B cell (primary cell): ENCODE data around the gene ASCL1. TPM values are rescaled to one million over a fixed set of nuclear protein-coding genes. Genes with fewer than 3 reads are reported as not detected.

Experiments used
- ATAC-seq: fragments of 200-7000 bp; cut with Tn5 transposase; one replicate; pipeline ENCODE4 v1.10.0; 2021; ENCODE audit warnings: low read depth, mild to moderate bottlenecking, moderate number of reproducible peaks, moderate library complexity
- CTCF ChIA-PET: fragments of 350-600 bp; sonication (Branson Sonifier 250); formaldehyde crosslinking; loops from one replicate; lab custom pipeline; 2021; ENCODE audit warnings: antibody characterized with exemption, inconsistent platforms; lab: Charles Lee
- POLR2A ChIA-PET: fragments of 350-600 bp; sonication (Branson Sonifier 250); formaldehyde crosslinking; loops from one replicate; lab custom pipeline; 2021; ENCODE audit warnings: antibody characterized with exemption; lab: Charles Lee
- DNase-seq: peaks from one replicate; pipeline ENCODE4 v3.0.0; 2013
- H2AFZ ChIP-seq: 2 replicates; pipeline ENCODE4 v1.6.1; 2012; ENCODE audit warnings: mild to moderate bottlenecking, low read depth, low read length; ENCODE audit not compliant: insufficient read depth, poor library complexity, severe bottlenecking
- H3K27ac ChIP-seq, 2 donors: 1 replicate in 1 of 2; 2 replicates in 1 of 2; pipeline ENCODE4 v1.5.1; 2012 to 2013; ENCODE audit warnings: low read length in 2 of 2, mild to moderate bottlenecking in 2 of 2, moderate library complexity in 1 of 2
- H3K27me3 ChIP-seq, 4 experiments: fragments of 200-600 bp in 1 of 4; sonication (generic) in 1 of 4; replicated peaks in 1 of 4; 1 replicate in 2 of 4; 2 replicates in 2 of 4; pipeline versions ENCODE4 v1.6.1 to v1.7.0; 2013 to 2016; ENCODE audit warnings: low read length in 3 of 4, mild to moderate bottlenecking in 2 of 4, mixed read lengths in 1 of 4, moderate library complexity in 1 of 4; ENCODE audit not compliant: insufficient read depth in 4 of 4, control insufficient read depth in 3 of 4; ENCODE audit errors: control extremely low read depth in 1 of 4
- H3K36me3 ChIP-seq, 2 experiments: replicated peaks in 1 of 2; 1 replicate in 1 of 2; 2 replicates in 1 of 2; pipeline versions ENCODE4 v1.6.1 to v1.7.1; 2013; ENCODE audit warnings: low read length in 1 of 2; ENCODE audit not compliant: insufficient read depth in 2 of 2, control insufficient read depth in 1 of 2; ENCODE audit errors: control extremely low read depth in 1 of 2, extremely low read depth in 1 of 2
- H3K4me1 ChIP-seq, 2 donors: fragments of 200-600 bp in 1 of 2; sonication (generic) in 1 of 2; 1 replicate in 1 of 2; 2 replicates in 1 of 2; pipeline versions ENCODE4 v1.5.1 to v1.6.1; 2013 to 2017; ENCODE audit warnings: low read length in 2 of 2; ENCODE audit not compliant: control insufficient read depth in 2 of 2, insufficient read depth in 2 of 2
- H3K4me2 ChIP-seq: replicated peaks from 2 replicates; pipeline ENCODE3; 2012; ENCODE audit warnings: mild to moderate bottlenecking, low read depth, low read length; ENCODE audit not compliant: poor library complexity, severe bottlenecking
- H3K4me3 ChIP-seq, 5 experiments: fragments of 200-600 bp in 1 of 5; sonication (generic) in 1 of 5; 1 replicate in 3 of 5; 2 replicates in 2 of 5; pipeline versions ENCODE4 v1.5.1 to v1.7.0; 2011 to 2016; ENCODE audit warnings: low read length in 4 of 5, mild to moderate bottlenecking in 4 of 5, low read depth in 2 of 5, control low read depth in 1 of 5, moderate library complexity in 1 of 5; ENCODE audit not compliant: insufficient read depth in 1 of 5; ENCODE audit errors: control extremely low read depth in 1 of 5, extremely low read depth in 1 of 5
- H3K79me2 ChIP-seq: fragments of 200-600 bp; sonication (generic); one replicate; pipeline ENCODE4 v1.6.0; 2016; ENCODE audit warnings: low read length; ENCODE audit not compliant: control insufficient read depth, insufficient read depth
- H3K9ac ChIP-seq: fragments of 200-600 bp; sonication (generic); 2 replicates; pipeline ENCODE4 v1.6.1; 2017; ENCODE audit warnings: mild to moderate bottlenecking, low read length, moderate library complexity
- H3K9me3 ChIP-seq, 3 donors: one replicate each; pipeline versions ENCODE4 v1.6.1 to v1.7.1; 2013; ENCODE audit warnings: low read length in 2 of 3; ENCODE audit not compliant: control insufficient read depth in 2 of 3, insufficient read depth in 1 of 3; ENCODE audit errors: control extremely low read depth in 1 of 3
- H4K20me1 ChIP-seq: 2 replicates; pipeline ENCODE4 v1.6.0; 2012; ENCODE audit warnings: mild to moderate bottlenecking, low read length; ENCODE audit not compliant: insufficient read depth, control insufficient read depth, poor library complexity, severe bottlenecking
- H3K27ac Mint-ChIP-seq: one replicate; pipeline ENCODE4 v1.8.0; 2021; ENCODE audit warnings: mixed read lengths
- H3K27me3 Mint-ChIP-seq: one replicate; pipeline ENCODE4 v1.8.0; 2021; ENCODE audit warnings: mixed read lengths
- H3K4me1 Mint-ChIP-seq: one replicate; pipeline ENCODE4 v1.8.0; 2021; ENCODE audit warnings: mixed read lengths
- H3K4me3 Mint-ChIP-seq: one replicate; pipeline ENCODE4 v1.8.0; 2021; ENCODE audit warnings: mixed read lengths
- H3K9me3 Mint-ChIP-seq: one replicate; pipeline ENCODE4 v1.8.0; 2022; ENCODE audit warnings: mixed read lengths; ENCODE audit not compliant: insufficient read depth
- EZH2 ChIP-seq: IDR thresholded peaks from 2 replicates; pipeline ENCODE4 v1.6.1; 2012; ENCODE audit warnings: borderline replicate concordance, low read depth, mild to moderate bottlenecking, moderate library complexity, low read length; ENCODE audit not compliant: insufficient read depth, poor library complexity, severe bottlenecking
- WGBS: methylation state at CpG from one replicate; pipeline ENCODE4 v1.1.5; 2013; ENCODE audit warnings: missing lambda C conversion rate; ENCODE audit not compliant: insufficient coverage; 5-methylcytosine and 5-hydroxymethylcytosine counted together
- intact Hi-C: fragments of 100-400 bp; cut with micrococcal nuclease; formaldehyde crosslinking; loops from one replicate; pipeline ENCODE4 v1.10.0; 2022
- polyA plus RNA-seq: library from polyadenylated mRNA; depleted of rRNA; stranded (reverse); fragments of >200 nt; gene quantifications from 2 replicates; pipeline ENCODE4 v1.2.3, GENCODE V29; 2012
- total RNA-seq, 2 donors: library from RNA; stranded (reverse); fragments of 120-200 nt in 1 of 2; gene quantifications; 1 replicate in 1 of 2; 2 replicates in 1 of 2; pipeline versions ENCODE4 v1.2.3 to v1.2.4, GENCODE V29; 2013 to 2022
- TF ChIP-seq, protein P1 (sequence below): fragments of 200-600 bp; IDR thresholded peaks from one replicate; pipeline ENCODE4 v1.8.0; 2022; ENCODE audit warnings: antibody characterized with exemption, mild to moderate bottlenecking

ASCL1 gene
- total and polyA plus RNA-seq, 2 donors (not counting 1 experiment from before 2014, with no cell fraction given) = not detected

DNA sequence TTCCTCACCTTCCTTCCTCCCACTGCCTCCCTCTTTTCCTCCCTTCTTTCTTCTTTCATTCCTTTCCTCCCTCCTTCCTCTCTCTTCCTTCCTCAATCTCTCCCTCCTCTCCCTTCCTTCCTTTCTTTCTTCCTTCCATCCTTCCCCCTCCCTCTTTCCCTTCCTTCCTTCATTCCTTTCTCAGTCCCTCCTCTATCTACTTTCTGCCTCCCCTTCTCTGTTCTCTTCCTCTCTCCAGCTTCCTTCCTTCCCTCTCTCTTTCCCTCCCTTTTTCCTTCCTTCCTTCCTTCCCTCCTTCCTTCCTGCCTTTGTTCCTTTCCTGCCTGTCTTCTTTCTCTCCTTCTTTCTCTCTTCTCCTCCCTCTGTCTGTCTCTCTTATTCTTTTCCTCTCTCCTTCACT is 16.1 kb downstream of the ASCL1 start:
- TF ChIP-seq EZH2 = no peak
- TF ChIP-seq, protein P1, sequence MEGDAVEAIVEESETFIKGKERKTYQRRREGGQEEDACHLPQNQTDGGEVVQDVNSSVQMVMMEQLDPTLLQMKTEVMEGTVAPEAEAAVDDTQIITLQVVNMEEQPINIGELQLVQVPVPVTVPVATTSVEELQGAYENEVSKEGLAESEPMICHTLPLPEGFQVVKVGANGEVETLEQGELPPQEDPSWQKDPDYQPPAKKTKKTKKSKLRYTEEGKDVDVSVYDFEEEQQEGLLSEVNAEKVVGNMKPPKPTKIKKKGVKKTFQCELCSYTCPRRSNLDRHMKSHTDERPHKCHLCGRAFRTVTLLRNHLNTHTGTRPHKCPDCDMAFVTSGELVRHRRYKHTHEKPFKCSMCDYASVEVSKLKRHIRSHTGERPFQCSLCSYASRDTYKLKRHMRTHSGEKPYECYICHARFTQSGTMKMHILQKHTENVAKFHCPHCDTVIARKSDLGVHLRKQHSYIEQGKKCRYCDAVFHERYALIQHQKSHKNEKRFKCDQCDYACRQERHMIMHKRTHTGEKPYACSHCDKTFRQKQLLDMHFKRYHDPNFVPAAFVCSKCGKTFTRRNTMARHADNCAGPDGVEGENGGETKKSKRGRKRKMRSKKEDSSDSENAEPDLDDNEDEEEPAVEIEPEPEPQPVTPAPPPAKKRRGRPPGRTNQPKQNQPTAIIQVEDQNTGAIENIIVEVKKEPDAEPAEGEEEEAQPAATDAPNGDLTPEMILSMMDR = peak; percentile 7
- H3K4me3 ChIP-seq = no peak overlapping the region
- ChIA-PET POLR2A (no interaction called here), CTCF (interaction anchor here (1.0 kb wide), 1 partner anchor 25 kb away, joined by 3 read pairs; no protein-coding TSS in a partner anchor)
- ATAC-seq (no peak), DNase-seq (no peak)
- no peaks in the 10 kb centered on the region for H3K9me3 ChIP-seq
- H3K4me2 ChIP-seq = no peak overlapping the region
- H3K27ac ChIP-seq = no peak overlapping the region
- Mint-ChIP-seq H3K27ac (no peak overlapping the region), H3K9me3 (no peaks in the 10 kb centered on the region), H3K4me3 (no peak overlapping the region), H3K4me1 (no peaks in the 10 kb centered on the region), H3K27me3 (peaks cover 43% of the 10 kb centered on the region)
- no peak overlapping the region for H2AFZ ChIP-seq
- no peaks in the 10 kb centered on the region for H3K4me1 ChIP-seq
- peaks cover 0 to 15% (median 3%) of the 10 kb centered on the region in 4 experiments for H3K27me3 ChIP-seq
- no peak overlapping the region for H3K9ac ChIP-seq
- H3K79me2 ChIP-seq = no peaks in the 10 kb centered on the region
- intact Hi-C loops = no loop called here
- H3K36me3 ChIP-seq = no peaks in the 10 kb centered on the region
- H4K20me1 ChIP-seq = no peaks in the 10 kb centered on the region

DNA sequence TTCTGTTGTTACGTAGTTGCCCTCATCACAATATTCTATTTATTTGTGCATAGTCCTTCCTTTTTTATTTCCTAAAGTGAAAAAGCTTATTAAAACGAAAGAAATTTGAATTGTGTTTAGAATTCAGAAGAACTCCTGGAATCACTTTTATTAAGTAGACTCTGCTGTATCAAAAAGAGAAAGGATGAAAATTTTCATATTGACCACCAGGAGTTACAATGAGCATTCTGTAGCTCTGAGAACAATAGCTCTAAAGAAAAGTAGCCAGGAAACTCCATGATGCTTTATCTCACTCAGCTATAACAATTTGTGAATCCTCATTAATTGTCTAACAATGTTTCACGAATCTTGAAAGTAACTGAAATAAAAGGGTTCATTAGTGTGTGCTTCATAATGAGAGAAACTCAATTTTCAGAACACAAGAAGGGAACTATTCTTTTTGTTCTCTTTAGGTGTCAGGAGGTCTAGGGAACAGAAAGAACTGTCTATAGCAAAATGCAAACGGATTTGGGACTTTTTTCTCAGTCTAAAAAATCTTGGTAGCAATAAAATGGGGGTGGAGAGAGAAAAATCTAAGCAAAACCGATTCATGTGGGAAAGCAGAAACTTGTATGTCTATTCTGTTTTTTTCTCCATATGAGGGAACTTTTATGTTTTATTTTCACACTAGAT is 19.3 kb downstream of the ASCL1 start:
- no peak for ATAC-seq
- POLR2A ChIA-PET = no interaction called here
- CTCF ChIA-PET = no interaction called here

More for the DNA sequence above, 19.3 kb downstream of the ASCL1 start:
- Histone ChIP-seq H3K36me3 (no peaks in the 10 kb centered on the region), H3K4me3 (no peak overlapping the region), H3K9ac (no peak overlapping the region), H3K9me3 (no peaks in the 10 kb centered on the region), H4K20me1 (no peaks in the 10 kb centered on the region), H3K79me2 (no peaks in the 10 kb centered on the region), H3K27me3 (no peaks in the 10 kb centered on the region), H2AFZ (no peak overlapping the region), H3K4me1 (no peaks in the 10 kb centered on the region), H3K4me2 (no peak overlapping the region), H3K27ac (no peak overlapping the region)
- Mint-ChIP-seq H3K9me3 (no peaks in the 10 kb centered on the region), H3K27ac (no peak overlapping the region), H3K27me3 (peaks cover 23% of the 10 kb centered on the region), H3K4me3 (no peak overlapping the region), H3K4me1 (no peaks in the 10 kb centered on the region)
- TF ChIP-seq, protein P1 = no peak
- no peak for TF ChIP-seq EZH2
- intact Hi-C loops = no loop called here
- WGBS = 57% methylated on average over 1 of the region's 5 CpGs
- DNase-seq = no peak
